ENCODE measurements around the gene CAST. TPM values are rescaled to one million over a fixed set of nuclear protein-coding genes. Genes with fewer than 3 reads are reported as not detected.

Gene CAST
- total RNA-seq, 2 experiments from 2014 or later: 40.5 to 90.1 TPM

DNA sequence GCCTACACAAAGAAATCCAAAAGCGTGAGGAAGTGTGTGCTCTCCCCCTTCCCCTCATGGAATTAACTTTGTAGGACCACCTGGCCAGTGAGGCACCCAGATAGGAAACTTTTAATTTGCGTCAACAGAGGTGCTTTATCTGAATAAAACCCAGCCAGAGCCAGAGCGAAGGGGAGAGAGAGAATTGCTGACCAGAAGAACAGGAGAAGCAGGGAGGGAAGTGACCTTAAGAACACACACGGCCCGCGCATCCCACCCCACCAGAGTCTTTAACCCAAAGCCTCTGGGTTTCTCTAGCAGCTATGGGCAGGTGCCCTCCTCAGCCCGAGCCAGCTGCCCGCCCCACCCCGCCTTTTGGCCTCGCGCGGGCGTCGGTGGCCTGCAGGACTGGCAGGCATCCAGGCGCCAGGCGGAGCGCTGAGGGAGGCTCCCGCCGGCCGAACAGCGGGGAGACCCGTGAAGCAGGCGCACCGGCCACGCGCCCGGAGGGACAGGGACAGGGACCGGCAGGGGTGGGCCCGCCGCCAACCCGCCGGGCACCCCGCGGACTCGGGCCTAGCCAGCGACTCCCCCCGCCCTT lies 145.0 kb downstream of the CAST start:
- DNase-seq (ENCODE audit: low spot score): peak; percentile 55
- Histone ChIP-seq H3K9me3 (ENCODE audit: low read length) (no peaks in the 10 kb centered on the region), H3K4me1 (ENCODE audit: insufficient read depth, low read length, poor library complexity, severe bottlenecking) (peaks cover 46% of the 10 kb centered on the region), H3K4me2 (ENCODE audit: low read length) (peak overlapping the region; percentile 96), H3K4me3 (ENCODE audit: low read depth, low read length, poor library complexity, severe bottlenecking) (peak overlapping the region; percentile 84), H3K27ac (ENCODE audit: low read depth, low read length, poor library complexity, severe bottlenecking) (peak overlapping the region; percentile 75), H4K20me1 (ENCODE audit: insufficient read depth, low read length) (no peaks in the 10 kb centered on the region), H2AFZ (ENCODE audit: low read length) (peak overlapping the region; percentile 78), H3K79me2 (ENCODE audit: insufficient read depth, low read depth, low read length) (peaks cover 49% of the 10 kb centered on the region), H3K36me3 (ENCODE audit: insufficient read depth, low read length) (peaks cover 26% of the 10 kb centered on the region), H3K9me2 (ENCODE audit: insufficient read depth, low read length) (no peaks in the 10 kb centered on the region)
- intact Hi-C loops (cut with micrococcal nuclease; ENCODE audit: unreplicated experiment): loop anchor here (1.0 to 10.0 kb wide), 3 partner anchors 62 to 972 kb away; no protein-coding TSS in a partner anchor
- TF ChIP-seq, protein P1, sequence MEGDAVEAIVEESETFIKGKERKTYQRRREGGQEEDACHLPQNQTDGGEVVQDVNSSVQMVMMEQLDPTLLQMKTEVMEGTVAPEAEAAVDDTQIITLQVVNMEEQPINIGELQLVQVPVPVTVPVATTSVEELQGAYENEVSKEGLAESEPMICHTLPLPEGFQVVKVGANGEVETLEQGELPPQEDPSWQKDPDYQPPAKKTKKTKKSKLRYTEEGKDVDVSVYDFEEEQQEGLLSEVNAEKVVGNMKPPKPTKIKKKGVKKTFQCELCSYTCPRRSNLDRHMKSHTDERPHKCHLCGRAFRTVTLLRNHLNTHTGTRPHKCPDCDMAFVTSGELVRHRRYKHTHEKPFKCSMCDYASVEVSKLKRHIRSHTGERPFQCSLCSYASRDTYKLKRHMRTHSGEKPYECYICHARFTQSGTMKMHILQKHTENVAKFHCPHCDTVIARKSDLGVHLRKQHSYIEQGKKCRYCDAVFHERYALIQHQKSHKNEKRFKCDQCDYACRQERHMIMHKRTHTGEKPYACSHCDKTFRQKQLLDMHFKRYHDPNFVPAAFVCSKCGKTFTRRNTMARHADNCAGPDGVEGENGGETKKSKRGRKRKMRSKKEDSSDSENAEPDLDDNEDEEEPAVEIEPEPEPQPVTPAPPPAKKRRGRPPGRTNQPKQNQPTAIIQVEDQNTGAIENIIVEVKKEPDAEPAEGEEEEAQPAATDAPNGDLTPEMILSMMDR (conservative IDR thresholded peaks at IDR 0.05; ENCODE audit: low read length): no peak
- no peak for TF ChIP-seq EZH2phosphoT487 (IDR thresholded peaks at IDR 0.05; ENCODE audit: borderline replicate concordance, low read depth, low read length)
- ChIA-PET POLR2A (interaction anchor here (0.7 to 4.7 kb wide), 12 partner anchors 10 to 336 kb away, joined by 3 to 54 read pairs (median 6); partner anchors contain the start of genes CAST and LIX1), CTCF (ENCODE audit: unreplicated experiment) (interaction anchor here (0.6 to 2.1 kb wide), 4 partner anchors 9 to 1754 kb away, joined by 3 to 8 read pairs (median 4); no protein-coding TSS in a partner anchor)
- no TSS peak for BruUV-seq (replicated peaks)

GRCh38 chr5:96808541-96808828 lies 146.3 kb downstream of the CAST start:
- H2AFZ ChIP-seq (ENCODE audit: low read length): peak overlapping the region; percentile 78; the same call in 1 of the 2 replicates
- DNase-seq (ENCODE audit: low spot score): no peak
- H3K27ac ChIP-seq (ENCODE audit: low read depth, low read length, poor library complexity, severe bottlenecking): peak overlapping the region; percentile 75
- H3K4me2 ChIP-seq (ENCODE audit: low read length): peak overlapping the region; percentile 96
- H3K79me2 ChIP-seq (ENCODE audit: insufficient read depth, low read depth, low read length): peaks cover 38% of the 10 kb centered on the region
- H3K36me3 ChIP-seq (ENCODE audit: insufficient read depth, low read length): peaks cover 14% of the 10 kb centered on the region; the same call in 1 of the 2 replicates
- H4K20me1 ChIP-seq (ENCODE audit: insufficient read depth, low read length): no peaks in the 10 kb centered on the region
- H3K4me3 ChIP-seq (ENCODE audit: low read depth, low read length, poor library complexity, severe bottlenecking): peak overlapping the region; percentile 84
- ChIA-PET POLR2A (interaction anchor here (0.6 to 4.7 kb wide), 26 partner anchors 9 to 566 kb away, joined by 3 to 54 read pairs (median 4); partner anchors contain the start of genes CAST and RIOK2), CTCF (ENCODE audit: unreplicated experiment) (interaction anchor here (0.9 to 2.1 kb wide), 3 partner anchors 8 to 353 kb away, joined by 3 to 8 read pairs (median 4); no protein-coding TSS in a partner anchor)
- H3K4me1 ChIP-seq (ENCODE audit: insufficient read depth, low read length, poor library complexity, severe bottlenecking): peaks cover 41% of the 10 kb centered on the region
- no TSS peak for BruUV-seq (replicated peaks)
- TF ChIP-seq, protein P1 (conservative IDR thresholded peaks at IDR 0.05; ENCODE audit: low read length): no peak
- TF ChIP-seq EZH2phosphoT487 (IDR thresholded peaks at IDR 0.05; ENCODE audit: borderline replicate concordance, low read depth, low read length): no peak
- H3K9me2 ChIP-seq (ENCODE audit: insufficient read depth, low read length): no peaks in the 10 kb centered on the region
- no peaks in the 10 kb centered on the region for H3K9me3 ChIP-seq (ENCODE audit: low read length)
- intact Hi-C loops (cut with micrococcal nuclease; ENCODE audit: unreplicated experiment): loop anchor here (1.0 to 10.0 kb wide), 2 partner anchors 9 to 974 kb away; no protein-coding TSS in a partner anchor

All from OCI-LY7 (cell line).